Measurements from ENCODE around the gene FGFBP1.

DNA sequence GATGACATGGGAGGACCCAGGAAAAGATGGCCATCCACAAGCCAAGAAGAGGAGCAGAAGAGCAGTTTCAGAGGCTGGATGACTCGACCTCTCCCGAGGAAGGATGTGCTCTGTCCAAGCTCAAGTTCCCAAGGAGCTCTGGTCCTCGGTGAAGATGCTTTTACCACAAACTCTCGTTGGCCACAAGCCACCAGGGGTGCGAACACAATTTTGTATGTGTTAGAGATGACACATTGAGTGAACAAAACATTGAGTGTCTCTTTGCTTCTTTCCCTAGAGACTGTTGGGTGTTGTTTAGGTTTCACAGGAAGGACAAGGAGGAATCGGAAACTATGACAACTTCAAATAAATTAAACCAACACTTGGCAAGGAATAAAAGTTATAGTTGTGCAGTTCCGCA, 26.3 kb downstream of the FGFBP1 start:
- no peak for TF ChIP-seq ZNF507 (tag; conservative IDR thresholded peaks at IDR 0.05)
- TF ChIP-seq, protein P1, sequence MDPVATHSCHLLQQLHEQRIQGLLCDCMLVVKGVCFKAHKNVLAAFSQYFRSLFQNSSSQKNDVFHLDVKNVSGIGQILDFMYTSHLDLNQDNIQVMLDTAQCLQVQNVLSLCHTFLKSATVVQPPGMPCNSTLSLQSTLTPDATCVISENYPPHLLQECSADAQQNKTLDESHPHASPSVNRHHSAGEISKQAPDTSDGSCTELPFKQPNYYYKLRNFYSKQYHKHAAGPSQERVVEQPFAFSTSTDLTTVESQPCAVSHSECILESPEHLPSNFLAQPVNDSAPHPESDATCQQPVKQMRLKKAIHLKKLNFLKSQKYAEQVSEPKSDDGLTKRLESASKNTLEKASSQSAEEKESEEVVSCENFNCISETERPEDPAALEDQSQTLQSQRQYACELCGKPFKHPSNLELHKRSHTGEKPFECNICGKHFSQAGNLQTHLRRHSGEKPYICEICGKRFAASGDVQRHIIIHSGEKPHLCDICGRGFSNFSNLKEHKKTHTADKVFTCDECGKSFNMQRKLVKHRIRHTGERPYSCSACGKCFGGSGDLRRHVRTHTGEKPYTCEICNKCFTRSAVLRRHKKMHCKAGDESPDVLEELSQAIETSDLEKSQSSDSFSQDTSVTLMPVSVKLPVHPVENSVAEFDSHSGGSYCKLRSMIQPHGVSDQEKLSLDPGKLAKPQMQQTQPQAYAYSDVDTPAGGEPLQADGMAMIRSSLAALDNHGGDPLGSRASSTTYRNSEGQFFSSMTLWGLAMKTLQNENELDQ (CRISPR knock-in tag; IDR thresholded peaks at IDR 0.05; ENCODE audit: borderline replicate concordance), result no peak
